ENCODE data around the gene EGLN2. TPM values are rescaled to one million over a fixed set of nuclear protein-coding genes. Genes with fewer than 3 reads are reported as not detected.
A peak's percentile ranks its signal among the peaks of the same experiment; 100 is the strongest.
"Not testable (repeated sequence)": the region's sequence is repeated elsewhere in the genome, so short reads cannot be mapped to it uniquely, and the experiment has no call there.

The EGLN2 gene
- polyA plus RNA-seq, 1 donor (not counting 4 experiments of a cell fraction or from before 2014, with no cell fraction given) = 31.6 TPM

GRCh38 chr19:40818480-40819399 is 19.7 kb downstream of the EGLN2 start:
- TF ChIP-seq, protein P1, sequence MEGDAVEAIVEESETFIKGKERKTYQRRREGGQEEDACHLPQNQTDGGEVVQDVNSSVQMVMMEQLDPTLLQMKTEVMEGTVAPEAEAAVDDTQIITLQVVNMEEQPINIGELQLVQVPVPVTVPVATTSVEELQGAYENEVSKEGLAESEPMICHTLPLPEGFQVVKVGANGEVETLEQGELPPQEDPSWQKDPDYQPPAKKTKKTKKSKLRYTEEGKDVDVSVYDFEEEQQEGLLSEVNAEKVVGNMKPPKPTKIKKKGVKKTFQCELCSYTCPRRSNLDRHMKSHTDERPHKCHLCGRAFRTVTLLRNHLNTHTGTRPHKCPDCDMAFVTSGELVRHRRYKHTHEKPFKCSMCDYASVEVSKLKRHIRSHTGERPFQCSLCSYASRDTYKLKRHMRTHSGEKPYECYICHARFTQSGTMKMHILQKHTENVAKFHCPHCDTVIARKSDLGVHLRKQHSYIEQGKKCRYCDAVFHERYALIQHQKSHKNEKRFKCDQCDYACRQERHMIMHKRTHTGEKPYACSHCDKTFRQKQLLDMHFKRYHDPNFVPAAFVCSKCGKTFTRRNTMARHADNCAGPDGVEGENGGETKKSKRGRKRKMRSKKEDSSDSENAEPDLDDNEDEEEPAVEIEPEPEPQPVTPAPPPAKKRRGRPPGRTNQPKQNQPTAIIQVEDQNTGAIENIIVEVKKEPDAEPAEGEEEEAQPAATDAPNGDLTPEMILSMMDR (optimal IDR thresholded peaks at IDR 0.05 in 1 of 3, IDR thresholded peaks at IDR 0.05 in 1 of 3, conservative IDR thresholded peaks at IDR 0.05 in 1 of 3; ENCODE audit: extremely low read depth in 1 of 3, insufficient read depth in 2 of 3, low read length in 3 of 3) = peak in 1 of 3 experiments; percentile 26
- FAIRE-seq; H3K79me2 ChIP-seq (ENCODE audit: control insufficient read depth, insufficient read depth, low read length); H3K9me1 ChIP-seq (ENCODE audit: control insufficient read depth, extremely low read depth, insufficient read depth, low read length); H3K27me3 ChIP-seq (ENCODE audit: control insufficient read depth, extremely low read depth, insufficient read depth, low read length); H3K27ac ChIP-seq (ENCODE audit: control insufficient read depth, insufficient read depth, low read length); H3K36me3 ChIP-seq (ENCODE audit: control insufficient read depth in 2 of 2, extremely low read depth in 1 of 2, insufficient read depth in 2 of 2, low read length in 2 of 2); H3K4me3 ChIP-seq (ENCODE audit: control insufficient read depth in 2 of 3, extremely low read depth in 1 of 3, insufficient read depth in 2 of 3, low read depth in 1 of 3, low read length in 3 of 3); H4K20me1 ChIP-seq (ENCODE audit: control insufficient read depth, extremely low read depth, insufficient read depth, low read length); H3K9me3 ChIP-seq (ENCODE audit: control insufficient read depth, low read depth, low read length); DNase-seq (ENCODE audit: low read depth, low spot score); dilution Hi-C loops (cut with MboI; ENCODE audit: extremely low pct_ligation_motif_present, low sequenced_read_pairs); H3K4me1 ChIP-seq (ENCODE audit: control insufficient read depth, extremely low read depth, insufficient read depth, low read length); H3K9ac ChIP-seq (ENCODE audit: control insufficient read depth, extremely low read depth, insufficient read depth, low read length): not testable (repeated sequence)
- Histone ChIP-seq H2AFZ (ENCODE audit: control insufficient read depth, low read length) (peak overlapping the region; percentile 53), H3K4me2 (ENCODE audit: control insufficient read depth, extremely low read depth, insufficient read depth, low read depth, low read length) (peak overlapping the region; percentile 32)

GRCh38 chr19:40819479-40820234 is 20.7 kb downstream of the EGLN2 start:
- TF ChIP-seq, protein P1 (optimal IDR thresholded peaks at IDR 0.05 in 1 of 3, IDR thresholded peaks at IDR 0.05 in 1 of 3, conservative IDR thresholded peaks at IDR 0.05 in 1 of 3; ENCODE audit: extremely low read depth in 1 of 3, insufficient read depth in 2 of 3, low read length in 3 of 3) = peak; percentile 32 to 55 (median 45)
- DNase-seq (ENCODE audit: low read depth, low spot score); H3K79me2 ChIP-seq (ENCODE audit: control insufficient read depth, insufficient read depth, low read length); H3K9me3 ChIP-seq (ENCODE audit: control insufficient read depth, low read depth, low read length); H3K4me1 ChIP-seq (ENCODE audit: control insufficient read depth, extremely low read depth, insufficient read depth, low read length); H3K36me3 ChIP-seq (ENCODE audit: control insufficient read depth in 2 of 2, extremely low read depth in 1 of 2, insufficient read depth in 2 of 2, low read length in 2 of 2); H3K9ac ChIP-seq (ENCODE audit: control insufficient read depth, extremely low read depth, insufficient read depth, low read length); H3K27ac ChIP-seq (ENCODE audit: control insufficient read depth, insufficient read depth, low read length); H3K9me1 ChIP-seq (ENCODE audit: control insufficient read depth, extremely low read depth, insufficient read depth, low read length); H2AFZ ChIP-seq (ENCODE audit: control insufficient read depth, low read length); H4K20me1 ChIP-seq (ENCODE audit: control insufficient read depth, extremely low read depth, insufficient read depth, low read length); dilution Hi-C loops (cut with MboI; ENCODE audit: extremely low pct_ligation_motif_present, low sequenced_read_pairs); H3K27me3 ChIP-seq (ENCODE audit: control insufficient read depth, extremely low read depth, insufficient read depth, low read length); FAIRE-seq; H3K4me3 ChIP-seq (ENCODE audit: control insufficient read depth in 2 of 3, extremely low read depth in 1 of 3, insufficient read depth in 2 of 3, low read depth in 1 of 3, low read length in 3 of 3); H3K4me2 ChIP-seq (ENCODE audit: control insufficient read depth, extremely low read depth, insufficient read depth, low read depth, low read length): not testable (repeated sequence)

Data from keratinocyte (primary cell).